B cell (primary cell): ENCODE measurements around the gene DGKA. TPM values are rescaled to one million over a fixed set of nuclear protein-coding genes. Genes with fewer than 3 reads are reported as not detected.

Source experiments
- ATAC-seq: fragments of 200-7000 bp; cut with Tn5 transposase; one replicate; pipeline ENCODE4 v1.10.0; 2021; ENCODE audit warnings: low read depth, mild to moderate bottlenecking, moderate number of reproducible peaks, moderate library complexity
- CTCF ChIA-PET: fragments of 350-600 bp; sonication (Branson Sonifier 250); formaldehyde crosslinking; loops from one replicate; lab custom pipeline; 2021; ENCODE audit warnings: antibody characterized with exemption, inconsistent platforms; lab: Charles Lee
- POLR2A ChIA-PET: fragments of 350-600 bp; sonication (Branson Sonifier 250); formaldehyde crosslinking; loops from one replicate; lab custom pipeline; 2021; ENCODE audit warnings: antibody characterized with exemption; lab: Charles Lee
- DNase-seq: peaks from one replicate; pipeline ENCODE4 v3.0.0; 2013
- H2AFZ ChIP-seq: 2 replicates; pipeline ENCODE4 v1.6.1; 2012; ENCODE audit warnings: mild to moderate bottlenecking, low read depth, low read length; ENCODE audit not compliant: insufficient read depth, poor library complexity, severe bottlenecking
- H3K27ac ChIP-seq, 2 donors: 1 replicate in 1 of 2; 2 replicates in 1 of 2; pipeline ENCODE4 v1.5.1; 2012 to 2013; ENCODE audit warnings: low read length in 2 of 2, mild to moderate bottlenecking in 2 of 2, moderate library complexity in 1 of 2
- H3K27me3 ChIP-seq, 4 experiments: fragments of 200-600 bp in 1 of 4; sonication (generic) in 1 of 4; replicated peaks in 1 of 4; 1 replicate in 2 of 4; 2 replicates in 2 of 4; pipeline versions ENCODE4 v1.6.1 to v1.7.0; 2013 to 2016; ENCODE audit warnings: low read length in 3 of 4, mild to moderate bottlenecking in 2 of 4, mixed read lengths in 1 of 4, moderate library complexity in 1 of 4; ENCODE audit not compliant: insufficient read depth in 4 of 4, control insufficient read depth in 3 of 4; ENCODE audit errors: control extremely low read depth in 1 of 4
- H3K36me3 ChIP-seq, 2 experiments: replicated peaks in 1 of 2; 1 replicate in 1 of 2; 2 replicates in 1 of 2; pipeline versions ENCODE4 v1.6.1 to v1.7.1; 2013; ENCODE audit warnings: low read length in 1 of 2; ENCODE audit not compliant: insufficient read depth in 2 of 2, control insufficient read depth in 1 of 2; ENCODE audit errors: control extremely low read depth in 1 of 2, extremely low read depth in 1 of 2
- H3K4me1 ChIP-seq, 2 donors: fragments of 200-600 bp in 1 of 2; sonication (generic) in 1 of 2; 1 replicate in 1 of 2; 2 replicates in 1 of 2; pipeline versions ENCODE4 v1.5.1 to v1.6.1; 2013 to 2017; ENCODE audit warnings: low read length in 2 of 2; ENCODE audit not compliant: control insufficient read depth in 2 of 2, insufficient read depth in 2 of 2
- H3K4me2 ChIP-seq: replicated peaks from 2 replicates; pipeline ENCODE3; 2012; ENCODE audit warnings: mild to moderate bottlenecking, low read depth, low read length; ENCODE audit not compliant: poor library complexity, severe bottlenecking
- H3K4me3 ChIP-seq, 5 experiments: fragments of 200-600 bp in 1 of 5; sonication (generic) in 1 of 5; 1 replicate in 3 of 5; 2 replicates in 2 of 5; pipeline versions ENCODE4 v1.5.1 to v1.7.0; 2011 to 2016; ENCODE audit warnings: low read length in 4 of 5, mild to moderate bottlenecking in 4 of 5, low read depth in 2 of 5, control low read depth in 1 of 5, moderate library complexity in 1 of 5; ENCODE audit not compliant: insufficient read depth in 1 of 5; ENCODE audit errors: control extremely low read depth in 1 of 5, extremely low read depth in 1 of 5
- H3K79me2 ChIP-seq: fragments of 200-600 bp; sonication (generic); one replicate; pipeline ENCODE4 v1.6.0; 2016; ENCODE audit warnings: low read length; ENCODE audit not compliant: control insufficient read depth, insufficient read depth
- H3K9ac ChIP-seq: fragments of 200-600 bp; sonication (generic); 2 replicates; pipeline ENCODE4 v1.6.1; 2017; ENCODE audit warnings: mild to moderate bottlenecking, low read length, moderate library complexity
- H3K9me3 ChIP-seq, 3 donors: one replicate each; pipeline versions ENCODE4 v1.6.1 to v1.7.1; 2013; ENCODE audit warnings: low read length in 2 of 3; ENCODE audit not compliant: control insufficient read depth in 2 of 3, insufficient read depth in 1 of 3; ENCODE audit errors: control extremely low read depth in 1 of 3
- H4K20me1 ChIP-seq: 2 replicates; pipeline ENCODE4 v1.6.0; 2012; ENCODE audit warnings: mild to moderate bottlenecking, low read length; ENCODE audit not compliant: insufficient read depth, control insufficient read depth, poor library complexity, severe bottlenecking
- H3K27ac Mint-ChIP-seq: one replicate; pipeline ENCODE4 v1.8.0; 2021; ENCODE audit warnings: mixed read lengths
- H3K27me3 Mint-ChIP-seq: one replicate; pipeline ENCODE4 v1.8.0; 2021; ENCODE audit warnings: mixed read lengths
- H3K4me1 Mint-ChIP-seq: one replicate; pipeline ENCODE4 v1.8.0; 2021; ENCODE audit warnings: mixed read lengths
- H3K4me3 Mint-ChIP-seq: one replicate; pipeline ENCODE4 v1.8.0; 2021; ENCODE audit warnings: mixed read lengths
- H3K9me3 Mint-ChIP-seq: one replicate; pipeline ENCODE4 v1.8.0; 2022; ENCODE audit warnings: mixed read lengths; ENCODE audit not compliant: insufficient read depth
- CTCF ChIP-seq: fragments of 200-600 bp; IDR thresholded peaks from one replicate; pipeline ENCODE4 v1.8.0; 2022; ENCODE audit warnings: antibody characterized with exemption, mild to moderate bottlenecking
- WGBS: methylation state at CpG from one replicate; pipeline ENCODE4 v1.1.5; 2013; ENCODE audit warnings: missing lambda C conversion rate; ENCODE audit not compliant: insufficient coverage; 5-methylcytosine and 5-hydroxymethylcytosine counted together
- intact Hi-C: fragments of 100-400 bp; cut with micrococcal nuclease; formaldehyde crosslinking; loops from one replicate; pipeline ENCODE4 v1.10.0; 2022
- polyA plus RNA-seq: library from polyadenylated mRNA; depleted of rRNA; stranded (reverse); fragments of >200 nt; gene quantifications from 2 replicates; pipeline ENCODE4 v1.2.3, GENCODE V29; 2012
- total RNA-seq, 2 donors: library from RNA; stranded (reverse); fragments of 120-200 nt in 1 of 2; gene quantifications; 1 replicate in 1 of 2; 2 replicates in 1 of 2; pipeline versions ENCODE4 v1.2.3 to v1.2.4, GENCODE V29; 2013 to 2022

The DGKA gene
- total and polyA plus RNA-seq, 2 donors (not counting 1 experiment from before 2014, with no cell fraction given) = 238 to 269 TPM

- ChIA-PET CTCF (interaction anchor here (0.6 to 10.3 kb wide), 21 partner anchors 9 to 235 kb away, joined by 3 to 155 read pairs (median 5); partner anchors contain the start of genes DNAJC14, ORMDL2, RAB5B and SARNP), POLR2A (interaction anchor here (0.6 to 3.6 kb wide), 8 partner anchors 30 to 530 kb away, joined by 3 to 25 read pairs (median 5); partner anchors contain the start of genes DNAJC14 and RAB5B)
- Histone ChIP-seq H3K79me2 (peaks cover 51% of the 10 kb centered on the region), H3K9ac (peak overlapping the region; percentile 98), H3K27ac (peak overlapping the region; percentile 67 to 92), H4K20me1 (peaks cover 4% of the 10 kb centered on the region), H3K4me3 (peak overlapping the region; percentile 88 to 100 (median 98)), H3K4me2 (peak overlapping the region; percentile 88), H3K36me3 (peaks cover 1 to 24% of the 10 kb centered on the region in 2 experiments), H3K4me1 (peaks cover 31 to 40% of the 10 kb centered on the region in 2 donors), H3K27me3 (no peaks in the 10 kb centered on the region), H3K9me3 (no peaks in the 10 kb centered on the region), H2AFZ (peak overlapping the region; percentile 92)
- ATAC-seq (no peak), DNase-seq (peak; percentile 23)
- Mint-ChIP-seq H3K9me3 (no peaks in the 10 kb centered on the region), H3K4me1 (peaks cover 50% of the 10 kb centered on the region), H3K27ac (peak overlapping the region; percentile 97), H3K27me3 (no peaks in the 10 kb centered on the region), H3K4me3 (peak overlapping the region; percentile 94)
- intact Hi-C loops = loop anchor here (1.0 to 10.0 kb wide), 7 partner anchors 14 to 761 kb away; partner anchors contain the start of genes BLOC1S1, PA2G4, PTGES3 and RPL41
- 0% methylated on average over 3 of the region's 10 CpGs for WGBS
- TF ChIP-seq CTCF = no peak
Measured at GRCh38 chr12:55925870-55926737, 4.9 kb upstream of the DGKA start.
